Neural progenitor cell (in vitro differentiated cells): ENCODE results near the gene XRCC1. TPM values are rescaled to one million over a fixed set of nuclear protein-coding genes. Genes with fewer than 3 reads are reported as not detected.

Experiments
- DNase-seq: peaks from one replicate; pipeline ENCODE4 v3.0.0-alpha.2; 2016; ENCODE audit warnings: low spot score
- H2AFZ ChIP-seq: fragments of 200-600 bp; sonication (generic); replicated peaks from 2 replicates; pipeline ENCODE4 v1.6.1; 2016; ENCODE audit warnings: antibody characterized with exemption
- H3F3A ChIP-seq: fragments of 200-600 bp; sonication (generic); 2 replicates; pipeline ENCODE4 v1.6.1; 2016; ENCODE audit warnings: antibody characterized with exemption, low read depth
- H3K27ac ChIP-seq: fragments of 200-600 bp; sonication (generic); 2 replicates; pipeline ENCODE4 v1.5.1; 2016; ENCODE audit warnings: mild to moderate bottlenecking
- H3K27me3 ChIP-seq: fragments of 200-600 bp; sonication (generic); 2 replicates; pipeline ENCODE4 v1.6.1; 2016; ENCODE audit warnings: mild to moderate bottlenecking, moderate library complexity
- H3K36me3 ChIP-seq: fragments of 200-600 bp; sonication (generic); 2 replicates; pipeline ENCODE4 v1.5.1; 2016
- H3K4me1 ChIP-seq: fragments of 200-600 bp; sonication (generic); 2 replicates; pipeline ENCODE4 v1.6.1; 2016; ENCODE audit warnings: mixed run types
- H3K4me2 ChIP-seq: fragments of 200-600 bp; sonication (generic); 2 replicates; pipeline ENCODE4 v1.6.1; 2016
- H3K4me3 ChIP-seq: fragments of 200-600 bp; sonication (generic); 2 replicates; pipeline ENCODE4 v1.5.1; 2016
- H3K79me2 ChIP-seq: fragments of 200-600 bp; sonication (generic); 2 replicates; pipeline ENCODE4 v1.6.1; 2016; ENCODE audit warnings: low read depth
- H3K9ac ChIP-seq: fragments of 200-600 bp; sonication (generic); 2 replicates; pipeline ENCODE4 v1.6.1; 2016
- H3K9me3 ChIP-seq: fragments of 200-600 bp; sonication (generic); 2 replicates; pipeline ENCODE4 v1.5.1; 2016; ENCODE audit warnings: low read depth
- H4K20me1 ChIP-seq: fragments of 200-600 bp; sonication (generic); 2 replicates; pipeline ENCODE4 v1.6.1; 2016; ENCODE audit warnings: low read depth
- H3K27ac Mint-ChIP-seq: 3 replicates; pipeline ENCODE4 v1.8.0; 2021; ENCODE audit warnings: mixed read lengths
- H3K27me3 Mint-ChIP-seq: 2 replicates; pipeline ENCODE4 v1.8.0; 2022; ENCODE audit warnings: low read depth, mild to moderate bottlenecking, inconsistent platforms, moderate library complexity, mixed read lengths; ENCODE audit not compliant: insufficient read depth
- H3K36me3 Mint-ChIP-seq: 3 replicates; pipeline ENCODE4 v1.8.0; 2021; ENCODE audit warnings: mixed read lengths
- H3K4me1 Mint-ChIP-seq: 3 replicates; pipeline ENCODE4 v1.8.0; 2021; ENCODE audit warnings: mixed read lengths
- H3K4me3 Mint-ChIP-seq: 3 replicates; pipeline ENCODE4 v1.8.0; 2021; ENCODE audit warnings: mild to moderate bottlenecking, moderate library complexity, mixed read lengths
- H3K9me3 Mint-ChIP-seq: 3 replicates; pipeline ENCODE4 v1.8.0; 2020; ENCODE audit warnings: mixed read lengths
- EZH2 ChIP-seq: fragments of 200-600 bp; sonication (generic); IDR thresholded peaks from 2 replicates; pipeline ENCODE4 v1.6.1; 2017; ENCODE audit warnings: antibody characterized with exemption, mild to moderate bottlenecking, moderate library complexity
- EZH2phosphoT487 ChIP-seq: fragments of 200-600 bp; sonication (generic); IDR thresholded peaks from 2 replicates; pipeline ENCODE4 v1.6.1; 2017; ENCODE audit warnings: antibody characterized with exemption
- total RNA-seq: library from RNA; depleted of rRNA; stranded (reverse); fragments of >200 nt; gene quantifications from 2 replicates; pipeline ENCODE4 v1.2.3, GENCODE V29; 2015; ENCODE audit warnings: low replicate concordance
- TF ChIP-seq, protein P1 (sequence below): fragments of 200-600 bp; sonication (generic); IDR thresholded peaks from 2 replicates; pipeline ENCODE4 v1.5.1; 2017; ENCODE audit warnings: antibody characterized with exemption, mild to moderate bottlenecking

XRCC1 gene
- total RNA-seq, 1 donor from 2014 or later, result 33.8 TPM

DNA sequence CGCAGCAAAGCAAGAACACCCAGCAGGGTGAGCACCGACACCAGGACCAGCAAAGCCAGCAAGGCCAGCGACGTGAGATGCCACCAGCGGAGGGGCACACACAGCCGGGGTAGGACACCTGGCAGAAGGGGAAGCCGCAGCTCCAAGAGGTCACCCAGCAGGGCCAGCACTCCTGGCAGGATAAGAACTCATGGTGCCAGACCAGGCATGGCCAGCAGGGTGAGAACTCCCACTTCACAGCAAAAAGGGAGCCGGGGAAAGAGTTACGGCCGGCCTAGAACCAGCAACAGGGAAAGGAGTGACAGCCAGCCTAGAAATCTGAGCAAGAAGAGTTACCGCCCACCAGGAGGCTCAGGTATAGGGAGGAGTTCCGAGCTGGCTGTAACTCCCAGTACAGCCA is 37.0 kb upstream of the XRCC1 start:
- no peaks in the 10 kb centered on the region for H3K9me3 Mint-ChIP-seq
- H3K4me2 ChIP-seq, result no peak overlapping the region
- H3K27me3 Mint-ChIP-seq, result peaks cover 2% of the 10 kb centered on the region
- H3K36me3 ChIP-seq, result no peaks in the 10 kb centered on the region
- H3K27ac ChIP-seq, result no peak overlapping the region
- TF ChIP-seq EZH2phosphoT487, result no peak
- TF ChIP-seq EZH2, result no peak
- TF ChIP-seq, protein P1, sequence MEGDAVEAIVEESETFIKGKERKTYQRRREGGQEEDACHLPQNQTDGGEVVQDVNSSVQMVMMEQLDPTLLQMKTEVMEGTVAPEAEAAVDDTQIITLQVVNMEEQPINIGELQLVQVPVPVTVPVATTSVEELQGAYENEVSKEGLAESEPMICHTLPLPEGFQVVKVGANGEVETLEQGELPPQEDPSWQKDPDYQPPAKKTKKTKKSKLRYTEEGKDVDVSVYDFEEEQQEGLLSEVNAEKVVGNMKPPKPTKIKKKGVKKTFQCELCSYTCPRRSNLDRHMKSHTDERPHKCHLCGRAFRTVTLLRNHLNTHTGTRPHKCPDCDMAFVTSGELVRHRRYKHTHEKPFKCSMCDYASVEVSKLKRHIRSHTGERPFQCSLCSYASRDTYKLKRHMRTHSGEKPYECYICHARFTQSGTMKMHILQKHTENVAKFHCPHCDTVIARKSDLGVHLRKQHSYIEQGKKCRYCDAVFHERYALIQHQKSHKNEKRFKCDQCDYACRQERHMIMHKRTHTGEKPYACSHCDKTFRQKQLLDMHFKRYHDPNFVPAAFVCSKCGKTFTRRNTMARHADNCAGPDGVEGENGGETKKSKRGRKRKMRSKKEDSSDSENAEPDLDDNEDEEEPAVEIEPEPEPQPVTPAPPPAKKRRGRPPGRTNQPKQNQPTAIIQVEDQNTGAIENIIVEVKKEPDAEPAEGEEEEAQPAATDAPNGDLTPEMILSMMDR, result no peak
- H3K4me1 Mint-ChIP-seq, result peaks cover 12% of the 10 kb centered on the region
- H3K4me3 ChIP-seq, result no peak overlapping the region
- no peaks in the 10 kb centered on the region for H3K27me3 ChIP-seq
- H2AFZ ChIP-seq, result no peak overlapping the region
- H3K9me3 ChIP-seq, result no peaks in the 10 kb centered on the region
- peaks cover 68% of the 10 kb centered on the region for H3K79me2 ChIP-seq
- H3F3A ChIP-seq, result no peaks in the 10 kb centered on the region
- peaks cover 31% of the 10 kb centered on the region for H3K36me3 Mint-ChIP-seq
- no peaks in the 10 kb centered on the region for H3K4me1 ChIP-seq
- H3K9ac ChIP-seq, result no peak overlapping the region
- no peak for DNase-seq
- no peak overlapping the region for H3K27ac Mint-ChIP-seq
- H4K20me1 ChIP-seq, result peaks cover 6% of the 10 kb centered on the region
- H3K4me3 Mint-ChIP-seq, result no peak overlapping the region

GRCh38 chr19:43611788-43612187 is 36.5 kb upstream of the XRCC1 start, which contains the start of gene SRRM5:
TSS of gene SRRM5 (plus strand) at chr19:43612088. CDS start at chr19:43612122, 34 bp downstream.
- Mint-ChIP-seq H3K27ac (peak within 1 kb of the TSS; percentile 92), H3K9me3 (no peaks in the 10 kb centered on the region), H3K4me1 (peaks cover 12% of the 10 kb centered on the region), H3K27me3 (peaks cover 2% of the 10 kb centered on the region), H3K36me3 (peaks cover 36% of the 10 kb centered on the region), H3K4me3 (peak within 1 kb of the TSS; percentile 49)
- Histone ChIP-seq H3K9ac (no peak within 1 kb of the TSS), H3K4me1 (no peaks in the 10 kb centered on the region), H3K27ac (no peak within 1 kb of the TSS), H4K20me1 (peaks cover 6% of the 10 kb centered on the region), H3K27me3 (no peaks in the 10 kb centered on the region), H3K36me3 (no peaks in the 10 kb centered on the region), H2AFZ (no peak within 1 kb of the TSS), H3K9me3 (no peaks in the 10 kb centered on the region), H3F3A (no peaks in the 10 kb centered on the region), H3K4me2 (no peak within 1 kb of the TSS), H3K79me2 (peaks cover 62% of the 10 kb centered on the region), H3K4me3 (no peak within 1 kb of the TSS)
- TF ChIP-seq, protein P1, result no peak
- no peak for TF ChIP-seq EZH2phosphoT487
- TF ChIP-seq EZH2, result no peak
- no peak for DNase-seq

DNA sequence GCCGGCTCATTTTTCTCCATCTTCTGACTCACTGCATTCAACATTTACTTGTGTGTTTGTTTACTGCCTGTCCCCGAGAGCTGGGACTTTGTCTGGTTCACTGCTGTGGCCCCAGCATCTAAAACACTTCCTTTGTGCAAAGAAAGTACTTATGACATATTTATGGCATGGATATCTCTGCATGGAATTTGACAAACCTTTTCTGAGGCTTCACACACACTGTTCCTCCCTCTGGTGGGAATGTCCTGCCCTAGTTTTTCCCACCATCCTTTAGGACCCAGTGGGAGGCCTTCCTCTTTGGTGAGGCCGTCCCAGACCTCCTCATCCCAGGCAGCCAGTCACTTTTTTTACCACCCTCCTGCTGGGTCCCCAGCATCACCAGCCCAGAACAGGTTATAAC is 35.2 kb upstream of the XRCC1 start:
- TF ChIP-seq, protein P1, result no peak
- TF ChIP-seq EZH2phosphoT487, result no peak
- H3K4me3 Mint-ChIP-seq, result no peak overlapping the region
- H3K27me3 Mint-ChIP-seq, result peaks cover 2% of the 10 kb centered on the region
- H3K36me3 ChIP-seq, result no peaks in the 10 kb centered on the region
- H3F3A ChIP-seq, result no peaks in the 10 kb centered on the region
- no peak overlapping the region for H3K4me3 ChIP-seq
- no peaks in the 10 kb centered on the region for H3K27me3 ChIP-seq
- no peak for DNase-seq
- H3K4me2 ChIP-seq, result no peak overlapping the region
- peak overlapping the region; percentile 49 for H3K9ac ChIP-seq
- no peaks in the 10 kb centered on the region for H3K9me3 ChIP-seq
- H4K20me1 ChIP-seq, result peaks cover 6% of the 10 kb centered on the region
- no peaks in the 10 kb centered on the region for H3K9me3 Mint-ChIP-seq
- H3K4me1 ChIP-seq, result no peaks in the 10 kb centered on the region
- H3K36me3 Mint-ChIP-seq, result peaks cover 35% of the 10 kb centered on the region
- no peak overlapping the region for H2AFZ ChIP-seq
- no peak overlapping the region for H3K27ac ChIP-seq
- peaks cover 49% of the 10 kb centered on the region for H3K79me2 ChIP-seq
- H3K27ac Mint-ChIP-seq, result peak overlapping the region; percentile 28
- H3K4me1 Mint-ChIP-seq, result peaks cover 12% of the 10 kb centered on the region
